Measurements from ENCODE around the gene ABI2.

DNA sequence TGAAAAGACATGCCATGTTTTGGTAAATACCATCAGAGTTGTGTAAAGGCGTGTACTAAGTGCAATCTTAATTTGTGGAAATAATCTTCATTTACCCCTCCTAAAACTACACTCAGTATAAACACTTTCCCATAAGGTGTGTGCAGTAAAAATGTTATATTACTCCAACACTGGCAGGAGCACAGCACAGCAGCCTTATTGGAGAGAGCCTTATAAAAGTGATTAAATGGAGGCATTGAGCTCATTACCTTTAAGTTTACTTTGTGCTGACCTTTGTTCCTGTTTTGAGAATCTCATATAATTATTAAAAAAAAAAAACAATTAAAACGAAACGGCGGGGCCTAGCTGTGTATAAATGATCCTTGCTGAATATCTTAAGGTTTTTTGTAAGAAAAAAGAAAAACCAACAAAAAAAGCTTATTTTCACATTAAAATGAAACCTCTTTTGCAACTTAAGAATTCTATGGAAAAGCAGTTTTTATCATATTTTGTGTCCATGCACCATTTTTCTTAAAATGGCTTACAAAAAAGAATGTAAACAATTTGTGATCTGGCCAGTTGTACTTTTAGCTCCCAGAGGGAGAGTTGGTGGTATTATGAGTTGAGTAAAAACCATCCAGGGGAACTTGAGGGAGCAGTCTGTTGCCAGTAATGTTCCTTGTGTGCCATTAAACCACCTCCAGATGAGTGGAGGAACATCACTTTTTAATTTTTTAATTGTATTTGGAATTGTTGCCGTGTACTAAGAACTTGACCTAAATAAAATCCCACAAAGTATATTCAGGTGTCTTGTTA lies 103.4 kb downstream of the ABI2 start:
- TF ChIP-seq CTCF (IDR thresholded peaks at IDR 0.05; ENCODE audit: low read length) (no peak), EZH2 (optimal IDR thresholded peaks at IDR 0.05; ENCODE audit: low read depth, low read length) (no peak)

All from MM.1S (cell line).